Thyroid gland (tissue), 4 donors: ENCODE measurements around the gene KRT6B. TPM values are rescaled to one million over a fixed set of nuclear protein-coding genes. Genes with fewer than 3 reads are reported as not detected.

ENCODE experiments used
- DNase-seq, 2 donors: peaks; one replicate each; pipeline ENCODE4 v3.0.0-alpha.2; 2019
- H3K27ac ChIP-seq, 3 donors: fragments of 200-600 bp; sonication (generic); 1 replicate in 2 of 3; 2 replicates in 1 of 3; pipeline ENCODE4 v1.5.1; 2016 to 2019; ENCODE audit warnings: mild to moderate bottlenecking in 1 of 3, moderate library complexity in 1 of 3
- H3K27me3 ChIP-seq: fragments of 200-600 bp; sonication (generic); one replicate; pipeline ENCODE4 v1.5.1; 2019
- H3K36me3 ChIP-seq, 2 donors: fragments of 200-600 bp; sonication (generic); one replicate each; pipeline ENCODE4 v1.5.1; 2016 to 2019
- H3K4me1 ChIP-seq, 2 donors: fragments of 200-600 bp; sonication (generic); one replicate each; pipeline ENCODE4 v1.5.1; 2017 to 2019
- H3K4me3 ChIP-seq, 3 donors: fragments of 200-600 bp; sonication (generic); replicated peaks in 1 of 3; 1 replicate in 2 of 3; 2 replicates in 1 of 3; pipeline ENCODE4 v1.5.1; 2016; ENCODE audit warnings: mild to moderate bottlenecking in 1 of 3
- H3K9me3 ChIP-seq: fragments of 200-600 bp; sonication (generic); one replicate; pipeline ENCODE4 v1.5.1; 2017
- CTCF ChIP-seq, 6 experiments: fragments of 200-600 bp in 3 of 6; fragments of 450-650 bp in 3 of 6; sonication (generic) in 3 of 6; IDR thresholded peaks; one replicate each; pipeline ENCODE4 v1.5.1; 2016 to 2019; ENCODE audit warnings: antibody characterized with exemption in 6 of 6, mild to moderate bottlenecking in 2 of 6, inconsistent platforms in 1 of 6, moderate library complexity in 1 of 6
- POLR2A ChIP-seq, 2 donors: fragments of 450-650 bp; IDR thresholded peaks; one replicate each; pipeline ENCODE4 v1.6.1; 2017; ENCODE audit warnings: antibody characterized with exemption in 2 of 2, mild to moderate bottlenecking in 2 of 2, moderate library complexity in 1 of 2
- WGBS, 2 donors: methylation state at CpG; one replicate each; pipeline ENCODE4 v1.1.5; 2017; 5-methylcytosine and 5-hydroxymethylcytosine counted together
- intact Hi-C: fragments of 100-400 bp; cut with DNase I; formaldehyde crosslinking; loops from one replicate; pipeline ENCODE4 v1.15.1; 2023
- total RNA-seq, 4 donors: library from RNA; depleted of rRNA; stranded (reverse); fragments of >200 nt; gene quantifications; one replicate each; pipeline ENCODE4 v1.2.3, GENCODE V29; 2016

Gene KRT6B
- total RNA-seq, 4 donors from 2014 or later: not detected

DNA sequence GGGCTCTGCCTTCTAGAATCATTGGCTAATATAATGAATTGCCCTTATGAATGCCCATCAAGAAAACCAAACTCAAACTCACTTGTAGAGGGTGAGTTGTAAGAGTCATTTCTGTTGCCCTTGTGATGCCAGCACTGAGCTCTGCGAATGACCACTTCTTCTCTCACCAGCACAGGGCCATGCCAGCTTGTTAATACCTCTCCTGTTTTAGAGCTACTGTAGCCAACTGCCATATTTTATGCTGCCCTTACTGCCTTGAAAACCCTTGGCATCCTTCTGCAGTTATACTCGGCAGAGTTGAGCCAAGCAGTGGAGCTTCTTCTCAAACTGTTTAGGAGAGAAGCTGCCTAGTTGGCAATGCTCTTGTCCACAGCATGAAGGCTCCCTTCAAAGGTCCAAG is 25.9 kb downstream of the KRT6B start:
- H3K4me1 ChIP-seq: no peaks in the 10 kb centered on the region
- no peaks in the 10 kb centered on the region for H3K9me3 ChIP-seq
- DNase-seq: no peak
- TF ChIP-seq POLR2A (IDR thresholded peaks at IDR 0.05): no peak
- TF ChIP-seq CTCF (IDR thresholded peaks at IDR 0.05): no peak
- H3K36me3 ChIP-seq: no peaks in the 10 kb centered on the region
- intact Hi-C loops: no loop called here
- H3K27me3 ChIP-seq: no peaks in the 10 kb centered on the region
- H3K4me3 ChIP-seq: no peak overlapping the region
- 85 to 95% methylated on average over 2 of the region's 2 CpGs for WGBS, 2 donors
- no peak overlapping the region for H3K27ac ChIP-seq

DNA sequence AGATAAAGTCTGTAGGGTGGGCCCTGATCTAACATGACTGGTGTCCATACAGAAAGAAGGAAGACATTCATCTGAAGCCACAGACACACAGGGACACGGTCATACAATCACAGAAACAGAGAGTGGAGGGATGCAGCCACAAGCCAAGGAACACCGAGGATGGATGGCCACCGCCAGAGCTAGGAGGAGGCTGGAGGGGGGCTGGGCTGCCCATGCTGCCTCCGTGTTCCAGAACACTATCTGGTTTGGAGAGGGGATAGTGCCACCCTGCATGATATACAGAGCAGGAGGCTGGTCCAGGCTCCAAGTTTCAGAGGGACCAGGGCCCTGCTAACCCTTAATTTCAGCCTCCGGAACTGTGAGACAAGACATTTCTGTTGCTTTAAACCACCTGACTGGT is 26.5 kb downstream of the KRT6B start:
- Histone ChIP-seq H3K9me3 (no peaks in the 10 kb centered on the region), H3K4me3 (no peak overlapping the region), H3K27me3 (no peaks in the 10 kb centered on the region), H3K27ac (no peak overlapping the region), H3K36me3 (no peaks in the 10 kb centered on the region), H3K4me1 (no peaks in the 10 kb centered on the region)
- intact Hi-C loops: no loop called here
- no peak for DNase-seq
- TF ChIP-seq CTCF (IDR thresholded peaks at IDR 0.05) (no peak), POLR2A (IDR thresholded peaks at IDR 0.05) (no peak)
- WGBS, 2 donors: 82 to 97% methylated on average over 5 of the region's 5 CpGs

- intact Hi-C loops: no loop called here
- no peaks in the 10 kb centered on the region for H3K9me3 ChIP-seq
- H3K27me3 ChIP-seq: no peaks in the 10 kb centered on the region
- H3K36me3 ChIP-seq: no peaks in the 10 kb centered on the region
- no peak for DNase-seq
- H3K4me3 ChIP-seq: no peak overlapping the region
- no peak overlapping the region for H3K27ac ChIP-seq
- no peak for TF ChIP-seq CTCF (IDR thresholded peaks at IDR 0.05)
- H3K4me1 ChIP-seq: no peaks in the 10 kb centered on the region
- WGBS, 2 donors: 67 to 75% methylated on average over 10 to 11 of the region's 11 CpGs
These were observed 28.1 kb downstream of the KRT6B start for GRCh38 chr12:52423661-52424500.

DNA sequence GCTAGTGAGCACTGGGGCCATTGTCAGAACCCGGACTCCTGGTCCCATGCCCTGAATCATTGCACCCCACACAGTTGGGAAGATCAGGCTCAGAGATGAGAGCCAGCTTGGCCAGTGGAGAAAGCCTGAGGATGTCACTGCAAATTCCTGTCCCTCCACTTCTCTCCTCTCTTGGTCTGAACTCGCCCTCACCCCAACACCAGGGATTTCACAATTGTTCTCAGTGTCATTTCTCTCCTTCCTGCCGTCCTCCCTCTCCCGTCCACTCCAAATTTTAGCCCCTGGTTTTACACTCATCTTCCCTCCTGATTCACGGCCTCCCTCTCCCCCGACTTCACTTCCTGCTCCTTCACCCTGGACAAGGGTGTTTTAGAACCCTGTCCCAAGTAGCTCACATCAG is 28.9 kb downstream of the KRT6B start:
- no peaks in the 10 kb centered on the region for H3K9me3 ChIP-seq
- intact Hi-C loops: no loop called here
- no peak for DNase-seq
- H3K36me3 ChIP-seq: no peaks in the 10 kb centered on the region
- no peak overlapping the region for H3K4me3 ChIP-seq
- no peaks in the 10 kb centered on the region for H3K4me1 ChIP-seq
- TF ChIP-seq POLR2A (IDR thresholded peaks at IDR 0.05): no peak
- TF ChIP-seq CTCF (IDR thresholded peaks at IDR 0.05): no peak
- no peaks in the 10 kb centered on the region for H3K27me3 ChIP-seq
- 75 to 79% methylated on average over 6 of the region's 6 CpGs for WGBS, 2 donors
- H3K27ac ChIP-seq: no peak overlapping the region

DNA sequence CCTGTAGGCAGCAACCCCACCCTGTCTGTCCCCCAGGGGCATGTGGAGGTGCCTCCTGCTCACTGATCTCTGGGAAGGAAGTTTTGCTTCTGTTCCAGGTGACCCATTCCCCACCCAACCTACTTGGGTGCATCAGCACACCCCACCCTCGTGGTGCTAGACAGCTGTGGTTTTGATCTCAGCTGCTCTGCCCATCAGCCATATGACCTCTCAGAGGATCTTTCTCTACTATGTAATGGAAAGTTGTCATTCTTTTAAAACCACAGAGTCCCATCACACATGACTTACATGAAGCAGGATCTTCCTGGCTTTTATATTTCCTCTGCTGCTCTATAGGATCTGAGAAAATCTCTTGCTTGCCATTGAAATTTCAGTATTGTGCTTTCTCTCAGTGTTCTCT is 32.3 kb downstream of the KRT6B start:
- Histone ChIP-seq H3K4me3 (no peak overlapping the region), H3K27ac (no peak overlapping the region), H3K9me3 (no peaks in the 10 kb centered on the region), H3K27me3 (no peaks in the 10 kb centered on the region), H3K4me1 (no peaks in the 10 kb centered on the region), H3K36me3 (no peaks in the 10 kb centered on the region)
- intact Hi-C loops: no loop called here
- TF ChIP-seq CTCF (IDR thresholded peaks at IDR 0.05) (no peak), POLR2A (IDR thresholded peaks at IDR 0.05) (no peak)
- DNase-seq: no peak
- WGBS, 2 donors: 71 to 89% methylated on average over 1 of the region's 1 CpG
